ENCODE data around the gene MYCT1.

MYCT1 gene

DNA sequence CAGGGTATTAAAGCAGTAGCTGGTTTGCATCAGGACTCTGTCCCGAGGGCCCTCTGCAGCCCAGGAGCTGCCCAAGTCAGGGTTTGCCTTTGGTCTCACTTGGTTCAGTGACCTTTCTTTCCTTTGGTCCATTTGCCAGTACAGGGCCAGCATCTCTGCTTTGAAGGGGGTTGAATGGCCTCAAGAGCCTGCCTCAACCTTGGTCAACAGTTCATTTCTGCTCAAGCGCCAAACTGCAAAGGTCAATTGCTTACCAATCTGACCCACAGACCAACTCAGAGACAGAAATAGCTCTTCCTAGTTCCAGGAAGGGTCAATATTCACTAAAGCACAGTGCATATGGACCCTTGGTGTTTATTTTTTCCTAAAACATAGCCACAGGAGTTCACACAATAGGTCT lies 72.3 kb downstream of the MYCT1 start:
- TF ChIP-seq CTCF (IDR thresholded peaks at IDR 0.05; ENCODE audit: low read depth, low read length): no peak
- no peak for DNase-seq (ENCODE audit: low read depth in 2 of 2)

GRCh38 chr6:152771061-152771687 lies 73.5 kb downstream of the MYCT1 start:
- H3K4me3 ChIP-seq (replicated peaks in 1 of 2; ENCODE audit: low read depth in 2 of 2, low read length in 2 of 2): no peak overlapping the region
- no peak for DNase-seq (ENCODE audit: low read depth in 2 of 2)
- no peak for TF ChIP-seq CTCF (IDR thresholded peaks at IDR 0.05; ENCODE audit: low read depth, low read length)

More for the DNA sequence above, 72.3 kb downstream of the MYCT1 start:
- H3K4me3 ChIP-seq (replicated peaks in 1 of 2; ENCODE audit: low read depth in 2 of 2, low read length in 2 of 2): no peak overlapping the region
